Tibial artery (tissue), 4 donors: ENCODE results near the gene ANG.
A peak's percentile ranks its signal among the peaks of the same experiment; 100 is the strongest.

ENCODE experiments used
- DNase-seq, 2 donors: peaks; one replicate each; pipeline ENCODE4 v3.0.0-alpha.2; 2019
- H3K27ac ChIP-seq, 2 donors: fragments of 200-600 bp; sonication (generic) in 1 of 2; 1 replicate in 1 of 2; 2 replicates in 1 of 2; pipeline ENCODE4 v1.5.1; 2018 to 2019; ENCODE audit warnings: mild to moderate bottlenecking in 1 of 2
- H3K27me3 ChIP-seq, 2 donors: fragments of 200-600 bp; sonication (generic) in 1 of 2; one replicate each; pipeline versions ENCODE4 v1.5.1 to v1.6.0; 2016 to 2019
- H3K36me3 ChIP-seq, 3 donors: fragments of 200-600 bp; sonication (generic) in 2 of 3; one replicate each; pipeline ENCODE4 v1.5.1; 2016 to 2019; ENCODE audit warnings: mild to moderate bottlenecking in 2 of 3
- H3K4me1 ChIP-seq, 4 donors: fragments of 200-600 bp; sonication (generic) in 2 of 4; 1 replicate in 3 of 4; 2 replicates in 1 of 4; pipeline ENCODE4 v1.5.1; 2016 to 2019
- H3K4me3 ChIP-seq, 2 donors: fragments of 200-600 bp; sonication (generic) in 1 of 2; 1 replicate in 1 of 2; 2 replicates in 1 of 2; pipeline ENCODE4 v1.5.1; 2018 to 2019; ENCODE audit warnings: mild to moderate bottlenecking in 2 of 2
- H3K9me3 ChIP-seq, 3 donors: fragments of 200-600 bp; sonication (generic) in 1 of 3; one replicate each; pipeline ENCODE4 v1.5.1; 2016 to 2019
- intact Hi-C: fragments of 100-400 bp; cut with DNase I; formaldehyde crosslinking; loops from one replicate; pipeline ENCODE4 v1.15.0; 2023; ENCODE audit warnings: low total_unique reads
- TF ChIP-seq, protein P1 (sequence below), 2 experiments: fragments of 200-600 bp in 1 of 2; fragments of 450-650 bp in 1 of 2; IDR thresholded peaks; one replicate each; pipeline ENCODE4 v1.5.1; 2017 to 2019; ENCODE audit warnings: antibody characterized with exemption in 2 of 2, mild to moderate bottlenecking in 1 of 2, moderate library complexity in 1 of 2

Gene ANG

DNA sequence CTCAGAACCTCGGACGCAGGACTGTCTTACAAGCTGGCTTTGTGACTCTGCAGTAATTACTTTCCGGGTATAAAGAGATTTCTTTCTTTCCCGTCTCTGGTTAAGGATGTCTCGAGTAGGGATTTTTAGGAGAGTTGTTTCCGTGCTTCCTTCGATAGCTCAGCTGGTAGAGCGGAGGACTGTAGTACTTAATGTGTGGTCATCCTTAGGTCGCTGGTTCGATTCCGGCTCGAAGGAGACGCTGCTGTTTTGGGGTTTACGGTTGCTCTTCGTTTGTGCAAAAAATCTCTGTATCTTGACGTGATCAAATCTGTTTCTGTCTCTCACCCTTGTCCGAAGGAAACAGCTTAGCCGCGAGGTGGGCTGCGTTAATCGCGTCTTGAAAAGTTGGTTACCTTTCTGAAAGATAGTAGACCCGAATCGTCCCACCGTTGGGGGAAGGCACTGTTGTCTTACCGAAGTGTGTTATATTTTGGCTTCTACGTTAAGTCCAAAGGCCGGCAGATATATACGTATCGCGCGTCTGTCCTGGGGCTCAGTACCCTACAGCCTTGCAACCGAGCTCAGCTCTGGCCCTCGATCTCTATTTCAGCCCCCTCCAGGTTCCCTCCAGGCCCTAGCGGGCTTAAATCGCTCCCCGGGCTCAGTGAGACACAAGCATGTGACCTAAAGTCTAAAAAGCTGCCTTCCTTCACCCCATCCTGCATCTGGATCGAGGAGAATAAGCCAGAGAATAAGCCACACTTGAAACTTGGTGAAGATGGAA is 5.3 kb upstream of the ANG start:
- TF ChIP-seq, protein P1, sequence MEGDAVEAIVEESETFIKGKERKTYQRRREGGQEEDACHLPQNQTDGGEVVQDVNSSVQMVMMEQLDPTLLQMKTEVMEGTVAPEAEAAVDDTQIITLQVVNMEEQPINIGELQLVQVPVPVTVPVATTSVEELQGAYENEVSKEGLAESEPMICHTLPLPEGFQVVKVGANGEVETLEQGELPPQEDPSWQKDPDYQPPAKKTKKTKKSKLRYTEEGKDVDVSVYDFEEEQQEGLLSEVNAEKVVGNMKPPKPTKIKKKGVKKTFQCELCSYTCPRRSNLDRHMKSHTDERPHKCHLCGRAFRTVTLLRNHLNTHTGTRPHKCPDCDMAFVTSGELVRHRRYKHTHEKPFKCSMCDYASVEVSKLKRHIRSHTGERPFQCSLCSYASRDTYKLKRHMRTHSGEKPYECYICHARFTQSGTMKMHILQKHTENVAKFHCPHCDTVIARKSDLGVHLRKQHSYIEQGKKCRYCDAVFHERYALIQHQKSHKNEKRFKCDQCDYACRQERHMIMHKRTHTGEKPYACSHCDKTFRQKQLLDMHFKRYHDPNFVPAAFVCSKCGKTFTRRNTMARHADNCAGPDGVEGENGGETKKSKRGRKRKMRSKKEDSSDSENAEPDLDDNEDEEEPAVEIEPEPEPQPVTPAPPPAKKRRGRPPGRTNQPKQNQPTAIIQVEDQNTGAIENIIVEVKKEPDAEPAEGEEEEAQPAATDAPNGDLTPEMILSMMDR (IDR thresholded peaks at IDR 0.05): no peak
- peak; percentile 74 to 84 for DNase-seq
- peak overlapping the region; percentile 76 to 81 for H3K4me3 ChIP-seq
- H3K27me3 ChIP-seq: no peaks in the 10 kb centered on the region
- intact Hi-C loops: loop anchor here (5.0 to 10.0 kb wide), 6 partner anchors 216 to 754 kb away; partner anchors contain the start of genes PNP, TEP1 and TMEM253
- H3K27ac ChIP-seq: peak overlapping the region; percentile 99
- H3K36me3 ChIP-seq: no peaks in the 10 kb centered on the region
- peaks cover 0 to 44% (median 25%) of the 10 kb centered on the region in 4 donors for H3K4me1 ChIP-seq
- H3K9me3 ChIP-seq: no peaks in the 10 kb centered on the region

DNA sequence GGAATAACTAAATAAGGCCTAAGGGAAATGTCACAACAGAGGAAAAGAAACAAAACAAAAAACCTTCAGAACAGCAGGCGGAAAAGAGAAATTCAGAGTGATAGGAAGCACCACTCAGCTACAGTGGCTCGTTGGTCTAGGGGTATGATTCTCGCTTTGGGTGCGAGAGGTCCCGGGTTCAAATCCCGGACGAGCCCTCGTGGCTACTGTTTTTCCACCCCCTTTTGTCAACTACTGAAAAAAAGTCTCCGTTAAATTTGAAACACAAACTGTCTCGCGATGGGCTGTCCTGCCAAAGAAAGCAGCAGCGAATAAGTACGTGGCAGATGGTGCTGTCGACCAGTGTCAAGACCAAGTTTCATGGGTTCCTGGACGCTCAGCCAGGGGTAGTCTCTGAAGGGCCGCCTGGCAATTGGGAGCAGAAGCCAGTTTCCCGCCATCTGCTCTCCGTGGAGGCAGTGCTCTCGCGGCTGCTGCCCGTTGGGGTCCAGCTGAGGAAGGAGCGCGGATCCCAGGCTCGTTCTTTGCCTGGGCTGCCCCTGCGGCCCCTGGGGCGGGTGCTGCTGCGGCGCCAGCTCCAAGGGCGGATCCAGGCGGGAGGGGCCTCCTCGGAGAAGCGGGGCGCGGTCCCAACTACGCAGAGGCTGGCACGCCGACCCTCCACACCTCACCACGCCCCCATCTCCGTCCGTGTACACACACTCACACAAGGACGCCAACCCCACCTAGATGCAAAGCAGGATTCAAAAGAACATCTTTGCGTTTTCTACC is 4.5 kb upstream of the ANG start, which contains the start of gene RNASE4:
Gene RNASE4 (plus strand): TSS at position 670 of the 771 bp plus-strand sequence. CDS start 14,812 bp downstream, outside the sequence.
- TF ChIP-seq, protein P1 (IDR thresholded peaks at IDR 0.05): peak in 1 of 2 experiments; percentile 13
- DNase-seq: peak; percentile 91 to 95
- intact Hi-C loops: loop anchor here (2.0 to 10.0 kb wide), 7 partner anchors 71 to 753 kb away; partner anchors contain the start of genes PNP, TEP1 and TMEM253
- Histone ChIP-seq H3K9me3 (no peaks in the 10 kb centered on the region), H3K4me3 (peak within 1 kb of the TSS; percentile 76 to 81), H3K36me3 (no peaks in the 10 kb centered on the region), H3K4me1 (peaks cover 0 to 47% (median 26%) of the 10 kb centered on the region in 4 donors), H3K27me3 (no peaks in the 10 kb centered on the region), H3K27ac (peak within 1 kb of the TSS; percentile 99)

DNA sequence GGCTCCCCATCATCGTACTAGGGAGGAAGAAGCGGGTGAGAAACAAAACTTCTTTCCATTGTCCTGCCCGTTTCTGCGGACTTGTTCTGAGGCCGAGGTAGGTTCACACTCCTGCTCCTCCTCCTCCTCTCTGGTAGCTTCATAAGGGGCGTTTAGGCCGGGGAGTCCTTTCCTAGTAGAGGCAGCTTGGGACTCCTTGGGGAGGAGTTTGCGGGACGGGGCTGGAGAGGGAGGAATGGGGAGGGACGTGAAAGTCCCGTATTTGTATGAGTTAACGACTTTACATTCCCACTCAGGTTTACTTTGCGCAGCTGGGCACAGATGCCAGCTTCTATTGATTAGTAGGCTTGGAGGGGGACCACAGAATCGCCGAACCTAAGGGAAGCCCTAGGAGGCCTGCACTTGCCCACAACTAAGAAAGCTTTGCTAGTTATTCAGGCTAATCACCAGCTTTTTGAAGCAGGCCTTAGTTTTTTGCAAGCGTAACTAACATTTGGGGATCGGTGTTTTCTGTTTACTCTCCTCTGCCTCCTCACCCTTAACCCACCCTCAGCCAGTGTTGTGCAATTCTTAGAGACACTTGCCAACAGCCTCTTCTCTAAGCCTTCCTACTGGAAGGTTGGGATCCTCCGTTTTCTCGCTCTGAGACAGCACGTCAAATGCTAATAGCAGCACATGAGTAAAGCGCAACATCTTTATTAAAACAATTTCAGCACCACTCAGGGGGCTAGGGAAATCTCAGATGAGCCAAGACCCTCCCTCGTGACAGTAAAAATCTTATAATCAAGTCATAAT is 3.7 kb upstream of the ANG start:
- DNase-seq: peak; percentile 71 to 76
- H3K27ac ChIP-seq: peak overlapping the region; percentile 99
- intact Hi-C loops: loop anchor here (2.0 to 10.0 kb wide), 8 partner anchors 58 to 752 kb away; partner anchors contain the start of genes PNP, TEP1 and TMEM253
- no peaks in the 10 kb centered on the region for H3K27me3 ChIP-seq
- peaks cover 0 to 4% (median 0%) of the 10 kb centered on the region in 3 donors for H3K36me3 ChIP-seq
- peak overlapping the region; percentile 76 to 81 for H3K4me3 ChIP-seq
- TF ChIP-seq, protein P1 (IDR thresholded peaks at IDR 0.05): no peak
- H3K9me3 ChIP-seq: no peaks in the 10 kb centered on the region
- peaks cover 0 to 47% (median 25%) of the 10 kb centered on the region in 4 donors for H3K4me1 ChIP-seq

DNA sequence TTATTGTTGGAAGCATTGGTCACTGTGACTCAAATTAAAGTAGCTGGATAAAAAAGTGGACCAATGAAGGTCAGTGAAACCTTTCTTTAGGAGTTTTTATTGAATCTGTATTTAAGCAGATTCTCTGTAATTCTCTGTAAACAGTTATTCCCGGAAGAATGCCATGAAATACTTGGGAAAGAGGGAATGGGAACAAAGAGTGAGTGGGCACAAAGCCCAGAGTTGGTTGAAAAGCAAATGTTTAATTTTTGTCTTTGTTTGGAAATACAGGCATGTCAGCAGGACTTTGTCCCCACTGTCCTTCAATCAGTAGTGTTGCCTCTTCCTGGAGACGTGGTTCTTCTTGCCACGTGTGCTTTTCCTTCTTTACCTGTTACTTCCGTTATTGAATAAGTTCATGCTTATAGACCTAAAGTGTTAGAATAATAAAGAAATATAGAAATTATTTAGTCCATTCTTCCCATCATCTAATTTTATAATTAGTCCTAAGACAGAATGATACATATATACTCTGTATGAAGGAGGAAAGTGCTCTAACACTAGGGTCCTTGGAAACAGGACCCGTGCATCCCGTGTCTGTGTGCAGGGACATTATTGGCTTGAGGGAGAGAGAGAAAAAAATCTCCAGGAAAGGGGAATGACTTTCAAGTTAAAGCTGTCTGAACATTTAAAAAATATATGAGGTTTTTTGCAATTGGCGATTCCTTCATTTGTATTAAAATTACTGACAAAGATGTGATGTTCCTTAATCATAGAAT is 2.0 kb upstream of the ANG start:
- intact Hi-C loops: loop anchor here (5.0 to 10.0 kb wide), 2 partner anchors 59 to 362 kb away; no protein-coding TSS in a partner anchor

More for the DNA sequence above, 2.0 kb upstream of the ANG start:
- H3K4me3 ChIP-seq: peak overlapping the region; percentile 13 to 81
- H3K27me3 ChIP-seq: no peaks in the 10 kb centered on the region
- peaks cover 0 to 4% (median 0%) of the 10 kb centered on the region in 3 donors for H3K36me3 ChIP-seq
- TF ChIP-seq, protein P1 (IDR thresholded peaks at IDR 0.05): no peak
- no peak for DNase-seq
- peaks cover 0 to 42% (median 22%) of the 10 kb centered on the region in 4 donors for H3K4me1 ChIP-seq
- no peaks in the 10 kb centered on the region for H3K9me3 ChIP-seq
- H3K27ac ChIP-seq: peak overlapping the region in 1 of 2 donors; percentile 99
